ENCODE results near the gene DLG2. TPM values are rescaled to one million over a fixed set of nuclear protein-coding genes. Genes with fewer than 3 reads are reported as not detected.

The DLG2 gene
- total and polyA plus RNA-seq, 2 donors (not counting 3 experiments of a cell fraction or from before 2014, with no cell fraction given) = 0.15 to 1.1 TPM

DNA sequence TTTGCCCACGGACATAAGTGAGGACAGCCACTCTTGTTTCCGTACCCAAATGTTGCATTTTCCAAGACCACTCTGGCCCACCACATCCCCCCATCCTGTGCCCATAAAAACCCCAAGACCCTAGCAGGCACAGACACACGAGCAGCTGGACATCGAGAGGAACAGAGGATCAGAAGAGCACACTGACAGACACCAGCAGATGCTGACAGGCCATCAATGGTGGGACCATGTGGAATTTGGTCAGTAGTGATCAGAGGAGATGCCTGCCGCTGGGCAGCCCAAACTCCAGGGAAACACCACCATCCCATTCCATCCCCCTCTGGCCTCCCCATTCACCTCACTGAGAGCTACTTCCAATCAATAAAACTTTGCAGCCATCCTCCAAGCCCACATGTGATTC lies 87.0 kb downstream of the DLG2 start:
- dilution Hi-C loops (cut with MboI; ENCODE audit: extremely low pct_ligation_motif_present, low sequenced_read_pairs) (no loop called here), intact Hi-C loops (cut with micrococcal nuclease) (no loop called here)
- H4K20me1 ChIP-seq (replicated peaks; ENCODE audit: control insufficient read depth, extremely low read depth, insufficient read depth, low read length) = no peaks in the 10 kb centered on the region
- no peaks in the 10 kb centered on the region for H3K4me1 ChIP-seq (ENCODE audit: control insufficient read depth, extremely low read depth, insufficient read depth, low read length)
- BruUV-seq (replicated peaks) = no TSS peak
- DNase-seq (ENCODE audit: low read depth, low spot score) (no peak), FAIRE-seq (no peak)
- no peaks in the 10 kb centered on the region for H3K9me1 ChIP-seq (replicated peaks; ENCODE audit: control insufficient read depth, extremely low read depth, insufficient read depth, low read length)
- no peak overlapping the region for H2AFZ ChIP-seq (ENCODE audit: low read depth, low read length)
- CTCF ChIA-PET = no interaction called here
- TF ChIP-seq EZH2 (IDR thresholded peaks at IDR 0.05; ENCODE audit: borderline replicate concordance, low read depth, low read length, severe bottlenecking) (no peak), GATA2 (IDR thresholded peaks at IDR 0.05; ENCODE audit: insufficient read depth, insufficient read length, low read depth, low read length) (no peak), MYC (IDR thresholded peaks at IDR 0.05; ENCODE audit: low read depth, low read length) (no peak), POLR2A (IDR thresholded peaks at IDR 0.05; ENCODE audit: low read depth, low read length) (no peak)
- TF ChIP-seq, protein P1, sequence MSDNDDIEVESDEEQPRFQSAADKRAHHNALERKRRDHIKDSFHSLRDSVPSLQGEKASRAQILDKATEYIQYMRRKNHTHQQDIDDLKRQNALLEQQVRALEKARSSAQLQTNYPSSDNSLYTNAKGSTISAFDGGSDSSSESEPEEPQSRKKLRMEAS (IDR thresholded peaks at IDR 0.05; ENCODE audit: insufficient read depth, insufficient read length) = no peak
- no peaks in the 10 kb centered on the region for H3K27me3 ChIP-seq (ENCODE audit: control insufficient read depth in 2 of 2, insufficient read depth in 2 of 2, low read length in 2 of 2)
- H3K4me3 ChIP-seq (replicated peaks in 1 of 3; ENCODE audit: insufficient read depth in 1 of 3, low read depth in 1 of 3, low read length in 3 of 3) = no peak overlapping the region
- no peak overlapping the region for H3K27ac ChIP-seq (ENCODE audit: insufficient read depth, low read depth, low read length)
- no peaks in the 10 kb centered on the region for H3K9me3 ChIP-seq (replicated peaks; ENCODE audit: control insufficient read depth, insufficient read depth, low read length)
- H3K9ac ChIP-seq (replicated peaks; ENCODE audit: extremely low read depth, insufficient read depth, low read length) = no peak overlapping the region
- H3K4me2 ChIP-seq (ENCODE audit: insufficient read depth, low read length) = no peak overlapping the region
- no peaks in the 10 kb centered on the region for H3K79me2 ChIP-seq (ENCODE audit: control insufficient read depth, insufficient read depth, low read length)
- H3K36me3 ChIP-seq (ENCODE audit: control insufficient read depth in 2 of 2, extremely low read depth in 1 of 2, insufficient read depth in 2 of 2, low read length in 2 of 2) = no peaks in the 10 kb centered on the region
- POLR2A ChIA-PET = no interaction called here

DNA sequence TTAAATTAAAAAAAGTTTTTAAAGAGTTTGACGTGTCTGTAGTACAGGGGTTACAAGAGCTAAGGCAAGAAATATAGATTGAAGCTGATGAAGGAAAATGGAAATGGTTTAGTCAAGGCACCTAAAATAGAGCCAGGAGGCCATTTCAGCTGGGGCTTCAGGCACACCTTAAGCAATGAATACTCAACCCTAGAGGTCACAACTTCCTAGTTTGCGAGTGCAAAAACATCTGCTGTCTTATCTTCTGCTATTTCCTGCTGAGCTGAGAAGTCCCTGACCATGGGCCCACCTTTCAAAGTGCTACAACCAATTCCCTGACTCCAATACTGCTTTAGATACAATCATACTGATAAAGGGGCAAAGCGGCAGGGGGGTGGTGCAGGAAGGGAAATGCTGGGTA lies 87.4 kb downstream of the DLG2 start:
- H3K27ac ChIP-seq (ENCODE audit: insufficient read depth, low read depth, low read length) = no peak overlapping the region
- H3K36me3 ChIP-seq (ENCODE audit: control insufficient read depth in 2 of 2, extremely low read depth in 1 of 2, insufficient read depth in 2 of 2, low read length in 2 of 2) = no peaks in the 10 kb centered on the region
- no peaks in the 10 kb centered on the region for H3K4me1 ChIP-seq (ENCODE audit: control insufficient read depth, extremely low read depth, insufficient read depth, low read length)
- H3K79me2 ChIP-seq (ENCODE audit: control insufficient read depth, insufficient read depth, low read length) = no peaks in the 10 kb centered on the region
- dilution Hi-C loops (cut with MboI; ENCODE audit: extremely low pct_ligation_motif_present, low sequenced_read_pairs) (no loop called here), intact Hi-C loops (cut with micrococcal nuclease) (no loop called here)
- no peak overlapping the region for H3K9ac ChIP-seq (replicated peaks; ENCODE audit: extremely low read depth, insufficient read depth, low read length)
- ChIA-PET CTCF (no interaction called here), POLR2A (no interaction called here)
- no peaks in the 10 kb centered on the region for H3K9me1 ChIP-seq (replicated peaks; ENCODE audit: control insufficient read depth, extremely low read depth, insufficient read depth, low read length)
- H3K4me2 ChIP-seq (ENCODE audit: insufficient read depth, low read length) = no peak overlapping the region
- H4K20me1 ChIP-seq (replicated peaks; ENCODE audit: control insufficient read depth, extremely low read depth, insufficient read depth, low read length) = no peaks in the 10 kb centered on the region
- DNase-seq (ENCODE audit: low read depth, low spot score) (no peak), FAIRE-seq (no peak)
- no peaks in the 10 kb centered on the region for H3K27me3 ChIP-seq (ENCODE audit: control insufficient read depth in 2 of 2, insufficient read depth in 2 of 2, low read length in 2 of 2)
- H3K4me3 ChIP-seq (replicated peaks in 1 of 3; ENCODE audit: insufficient read depth in 1 of 3, low read depth in 1 of 3, low read length in 3 of 3) = no peak overlapping the region
- no peaks in the 10 kb centered on the region for H3K9me3 ChIP-seq (replicated peaks; ENCODE audit: control insufficient read depth, insufficient read depth, low read length)
- no peak overlapping the region for H2AFZ ChIP-seq (ENCODE audit: low read depth, low read length)
- TF ChIP-seq POLR2A (IDR thresholded peaks at IDR 0.05; ENCODE audit: low read depth, low read length) (no peak), GATA2 (IDR thresholded peaks at IDR 0.05; ENCODE audit: insufficient read depth, insufficient read length, low read depth, low read length) (no peak), FOS (IDR thresholded peaks at IDR 0.05; ENCODE audit: borderline replicate concordance, insufficient read depth, low read length) (no peak), JUN (IDR thresholded peaks at IDR 0.05; ENCODE audit: borderline replicate concordance, insufficient read depth, insufficient read length, low read depth) (no peak), MYC (IDR thresholded peaks at IDR 0.05; ENCODE audit: low read depth, low read length) (no peak), POLR2AphosphoS5 (IDR thresholded peaks at IDR 0.05; ENCODE audit: insufficient read depth, low read depth, low read length) (no peak), EZH2 (IDR thresholded peaks at IDR 0.05; ENCODE audit: borderline replicate concordance, low read depth, low read length, severe bottlenecking) (no peak)
- TF ChIP-seq, protein P1 (IDR thresholded peaks at IDR 0.05; ENCODE audit: insufficient read depth, insufficient read length) = no peak
- TF ChIP-seq, protein P2, sequence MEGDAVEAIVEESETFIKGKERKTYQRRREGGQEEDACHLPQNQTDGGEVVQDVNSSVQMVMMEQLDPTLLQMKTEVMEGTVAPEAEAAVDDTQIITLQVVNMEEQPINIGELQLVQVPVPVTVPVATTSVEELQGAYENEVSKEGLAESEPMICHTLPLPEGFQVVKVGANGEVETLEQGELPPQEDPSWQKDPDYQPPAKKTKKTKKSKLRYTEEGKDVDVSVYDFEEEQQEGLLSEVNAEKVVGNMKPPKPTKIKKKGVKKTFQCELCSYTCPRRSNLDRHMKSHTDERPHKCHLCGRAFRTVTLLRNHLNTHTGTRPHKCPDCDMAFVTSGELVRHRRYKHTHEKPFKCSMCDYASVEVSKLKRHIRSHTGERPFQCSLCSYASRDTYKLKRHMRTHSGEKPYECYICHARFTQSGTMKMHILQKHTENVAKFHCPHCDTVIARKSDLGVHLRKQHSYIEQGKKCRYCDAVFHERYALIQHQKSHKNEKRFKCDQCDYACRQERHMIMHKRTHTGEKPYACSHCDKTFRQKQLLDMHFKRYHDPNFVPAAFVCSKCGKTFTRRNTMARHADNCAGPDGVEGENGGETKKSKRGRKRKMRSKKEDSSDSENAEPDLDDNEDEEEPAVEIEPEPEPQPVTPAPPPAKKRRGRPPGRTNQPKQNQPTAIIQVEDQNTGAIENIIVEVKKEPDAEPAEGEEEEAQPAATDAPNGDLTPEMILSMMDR (IDR thresholded peaks at IDR 0.05; ENCODE audit: extremely low read depth in 1 of 2, insufficient read depth in 1 of 2, low read depth in 1 of 2, low read length in 2 of 2) = no peak
- BruUV-seq (replicated peaks) = no TSS peak
